ENCODE data around the gene SPACA5B.
"Not testable (repeated sequence)": the region's sequence is repeated elsewhere in the genome, so short reads cannot be mapped to it uniquely, and the experiment has no call there.

The SPACA5B gene

GRCh38 chrX:48130326-48130725 lies at the start of gene SPACA5B:
Gene SPACA5B (plus strand): TSS chrX:48130626. CDS start chrX:48130688, 62 bp downstream.
- not testable (repeated sequence) for DNase-seq

DNA sequence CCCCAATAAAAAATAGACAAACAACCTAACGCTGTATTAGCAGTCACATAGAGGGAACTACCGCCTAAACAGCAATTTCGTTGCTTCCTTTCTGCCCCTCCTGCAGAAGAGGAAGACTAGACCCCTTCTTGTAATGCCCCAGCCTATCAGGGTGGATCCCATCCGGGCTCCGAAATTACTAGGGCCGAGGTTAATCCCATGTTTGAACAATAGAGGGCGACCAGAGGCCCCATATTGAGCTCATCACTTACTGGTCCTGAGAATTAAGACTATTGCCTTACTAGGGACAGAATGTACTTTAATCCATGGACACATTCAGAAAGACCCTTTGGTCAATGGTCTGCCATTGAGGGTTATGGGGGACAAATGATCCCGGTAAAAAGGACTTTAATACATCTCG lies 47.2 kb upstream of the SPACA5B start:
- peak in 1 of 2 experiments; percentile 29 for DNase-seq

GRCh38 chrX:48083706-48084105 lies 46.7 kb upstream of the SPACA5B start:
- DNase-seq = no peak

DNA sequence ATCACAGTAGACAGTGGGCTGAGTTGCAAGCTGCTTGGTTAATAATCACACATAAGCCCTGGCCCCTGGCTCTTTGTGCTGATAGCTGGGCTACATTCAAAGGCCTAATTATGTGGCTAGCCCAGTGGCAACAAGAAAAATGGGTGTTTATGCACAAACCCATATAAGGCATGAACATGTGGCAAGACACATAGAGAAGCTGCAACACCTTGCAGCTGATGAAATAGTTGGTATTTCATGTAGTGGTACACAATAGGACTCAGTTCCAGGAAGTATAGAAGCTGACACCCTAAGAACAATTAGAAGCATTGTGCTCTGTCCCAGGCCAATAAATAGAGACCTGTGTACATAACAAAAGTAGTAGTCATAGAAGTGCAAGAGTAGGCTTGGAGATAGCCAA lies 44.3 kb upstream of the SPACA5B start:
- DNase-seq = no peak

GRCh38 chrX:48090123-48090522 lies 40.3 kb upstream of the SPACA5B start:
- DNase-seq = no peak

DNA sequence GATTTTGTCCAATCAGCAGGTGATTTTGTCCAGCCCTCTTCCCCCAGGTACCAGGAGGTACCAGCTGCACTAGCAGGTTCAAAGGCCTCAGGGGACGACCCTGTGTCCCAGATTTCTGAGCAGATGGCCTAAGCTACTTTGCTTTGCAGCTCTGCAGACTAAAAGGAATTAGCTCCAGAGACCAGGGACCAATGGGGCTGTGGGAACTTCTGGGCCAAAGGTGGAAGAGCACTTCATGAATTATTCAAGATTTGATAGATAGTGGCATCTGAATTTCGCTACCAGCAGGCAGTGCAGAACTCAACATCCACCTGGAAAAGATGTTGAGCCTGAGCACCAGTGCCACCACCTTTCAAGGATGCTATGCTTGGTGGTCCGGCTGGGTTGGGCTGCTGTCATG lies 37.9 kb upstream of the SPACA5B start:
- not testable (repeated sequence) for DNase-seq

- no peak for DNase-seq
Measured at GRCh38 chrX:48101443-48101842, 29.0 kb upstream of the SPACA5B start.

DNA sequence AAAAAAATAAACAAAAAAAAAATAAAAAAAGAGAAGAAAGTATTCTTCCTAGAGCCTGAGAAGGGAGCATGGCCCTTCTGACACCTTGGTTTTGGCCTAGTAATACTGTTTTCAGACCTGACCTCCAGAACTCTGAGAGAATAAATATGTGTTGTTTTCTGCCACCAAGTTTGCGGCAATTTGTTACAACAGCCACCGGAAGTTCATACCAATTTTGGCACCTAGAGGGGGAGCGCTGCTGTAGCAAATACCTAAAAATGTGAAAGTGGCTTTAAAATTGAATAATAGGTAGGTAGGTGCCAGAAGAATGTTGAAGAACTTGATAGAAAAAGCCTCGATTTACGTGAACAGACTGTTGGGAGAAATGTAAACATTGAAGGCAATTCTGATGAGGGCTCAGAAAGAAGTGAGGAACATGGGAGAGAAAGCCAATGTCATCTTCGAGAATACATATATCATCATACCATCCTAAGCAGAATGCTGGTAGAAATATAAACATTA lies 27.5 kb upstream of the SPACA5B start:
- DNase-seq = no peak

DNA sequence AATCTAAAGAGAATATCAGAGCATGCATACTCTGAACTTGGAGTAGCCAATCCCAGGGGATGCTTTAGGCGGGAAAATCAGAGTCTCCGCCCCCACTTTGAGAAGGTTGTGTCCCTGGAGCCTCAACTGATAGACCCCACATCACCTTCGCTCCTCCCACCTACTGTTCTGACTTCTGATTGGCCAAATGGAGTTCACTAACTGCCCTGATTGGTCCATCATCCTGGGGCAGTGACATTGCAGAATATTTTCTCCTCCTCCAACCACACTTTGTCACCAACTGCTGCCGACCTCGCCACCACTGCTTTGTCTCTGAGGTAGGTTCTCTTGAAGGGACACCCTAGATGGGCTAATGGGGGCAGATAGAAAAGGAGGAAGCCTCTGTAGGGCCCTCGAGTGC lies 22.7 kb upstream of the SPACA5B start:
- DNase-seq = peak in 1 of 2 experiments; percentile 27

DNA sequence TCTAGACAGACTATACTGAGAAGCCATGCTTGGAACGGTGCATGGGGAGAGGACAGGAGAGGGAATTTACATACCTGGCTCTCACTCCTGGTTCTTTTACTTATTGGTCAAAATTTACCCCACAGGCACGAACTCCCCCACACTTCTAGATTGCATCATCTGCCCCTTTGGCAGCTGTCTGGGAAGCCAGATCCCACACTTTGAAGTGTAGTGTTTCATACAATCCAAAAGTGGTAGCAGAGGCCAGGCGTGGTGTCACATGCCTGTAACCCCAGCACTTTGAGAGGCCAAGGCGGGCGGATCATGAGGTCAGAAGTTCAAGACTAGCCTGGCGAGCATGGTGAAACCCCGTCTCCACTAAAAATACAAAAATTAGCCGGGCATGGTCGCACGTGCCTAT lies 5.1 kb upstream of the SPACA5B start:
- not testable (repeated sequence) for DNase-seq

DNA sequence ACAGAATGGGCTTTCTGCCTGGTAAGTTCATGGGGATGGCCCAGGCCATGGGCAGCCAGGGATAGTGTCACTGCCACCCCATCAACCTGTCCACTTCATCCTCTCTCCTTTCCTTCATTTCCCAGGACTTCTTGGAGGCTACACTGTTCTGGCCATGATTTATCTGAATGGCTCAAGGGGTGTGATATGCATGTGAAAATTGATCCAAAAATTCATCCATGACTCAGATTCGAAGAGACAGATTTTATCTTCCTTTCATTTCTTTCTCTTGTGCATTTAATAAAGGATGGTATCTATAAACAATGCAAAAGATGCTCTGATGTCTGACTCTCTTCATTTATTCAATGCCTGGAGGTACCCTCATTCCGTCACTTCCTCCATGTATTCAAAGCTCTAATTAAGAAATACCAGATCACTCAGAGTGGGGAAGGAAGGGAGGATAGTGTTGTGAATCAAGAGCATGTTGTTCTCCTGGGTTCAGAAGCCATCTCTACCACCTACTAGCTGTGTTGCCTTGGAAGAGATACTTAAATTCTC lies 1.9 kb downstream of the SPACA5B start:
- not testable (repeated sequence) for DNase-seq

GRCh38 chrX:48139076-48139475 lies 8.7 kb downstream of the SPACA5B start:
- not testable (repeated sequence) for DNase-seq

DNA sequence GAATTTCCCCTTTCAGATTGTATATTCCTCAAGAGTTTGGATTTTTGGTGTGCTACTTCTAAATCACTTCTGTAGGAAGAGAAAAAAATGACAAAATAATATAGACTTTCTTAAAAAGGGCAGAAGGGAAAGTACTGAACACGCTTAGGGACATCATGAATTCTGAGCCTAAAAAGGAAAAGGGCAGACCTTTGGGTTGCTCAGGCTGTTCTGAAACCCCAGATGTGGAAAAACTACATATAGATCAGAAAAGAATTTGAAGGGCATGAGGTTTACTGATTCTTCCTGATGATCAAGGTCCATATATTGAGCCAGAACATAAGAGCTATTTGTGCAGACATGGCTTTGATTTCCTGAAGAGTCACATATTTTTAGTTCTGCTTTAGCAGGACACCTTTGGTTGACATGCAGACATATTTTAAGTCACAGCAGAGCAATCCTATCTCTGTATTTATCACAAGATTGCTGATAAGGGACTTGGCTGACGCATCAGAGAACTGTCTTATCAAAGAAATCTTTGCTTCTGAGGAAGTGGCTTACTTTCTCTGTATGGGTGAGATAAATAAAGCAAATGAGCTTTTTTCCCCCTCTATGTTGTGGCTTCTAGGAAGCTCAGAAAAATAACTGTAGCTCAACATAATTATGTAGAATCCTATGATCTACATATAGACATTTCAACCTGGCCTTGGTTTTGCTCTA lies 11.5 kb downstream of the SPACA5B start:
- DNase-seq = not testable (repeated sequence)

DNA sequence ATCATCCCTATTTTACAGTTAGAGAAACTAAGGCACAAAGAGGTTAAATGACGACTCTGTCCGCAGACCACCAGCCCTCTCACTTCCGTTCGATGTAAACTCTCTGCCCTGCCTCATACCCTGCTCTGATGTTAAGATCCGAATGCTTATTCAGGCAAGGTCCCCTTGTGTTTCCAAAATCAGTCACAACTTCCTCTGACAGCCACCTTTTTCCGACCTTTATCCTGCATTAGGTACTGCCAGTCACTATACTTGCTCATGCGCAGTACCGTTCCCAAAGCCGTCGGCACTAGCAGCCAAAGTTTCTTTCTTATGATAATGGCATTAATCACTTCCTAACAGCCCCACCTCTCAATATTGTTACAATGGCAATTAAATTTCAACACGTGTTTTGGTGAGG lies 12.3 kb downstream of the SPACA5B start:
- DNase-seq = not testable (repeated sequence)

DNA sequence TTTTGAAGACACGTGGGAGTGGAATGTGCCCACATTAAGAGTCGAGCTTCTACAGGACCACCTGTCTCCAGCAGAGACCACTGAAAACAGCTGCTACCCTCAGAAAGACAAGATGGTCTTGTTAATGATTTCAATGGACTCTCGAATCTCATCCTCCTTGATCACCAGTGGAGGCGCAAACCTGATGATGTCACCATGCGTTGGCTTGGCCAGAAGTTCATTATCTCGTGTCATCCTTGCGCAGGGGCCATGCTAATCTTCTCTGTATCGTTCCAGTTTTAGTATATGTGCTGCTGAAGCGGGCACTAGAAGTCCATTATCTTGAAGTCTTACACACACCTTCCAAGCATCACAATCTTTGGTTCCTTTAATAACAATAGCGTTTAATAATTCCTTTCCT lies 23.3 kb downstream of the SPACA5B start:
- DNase-seq = no peak

DNA sequence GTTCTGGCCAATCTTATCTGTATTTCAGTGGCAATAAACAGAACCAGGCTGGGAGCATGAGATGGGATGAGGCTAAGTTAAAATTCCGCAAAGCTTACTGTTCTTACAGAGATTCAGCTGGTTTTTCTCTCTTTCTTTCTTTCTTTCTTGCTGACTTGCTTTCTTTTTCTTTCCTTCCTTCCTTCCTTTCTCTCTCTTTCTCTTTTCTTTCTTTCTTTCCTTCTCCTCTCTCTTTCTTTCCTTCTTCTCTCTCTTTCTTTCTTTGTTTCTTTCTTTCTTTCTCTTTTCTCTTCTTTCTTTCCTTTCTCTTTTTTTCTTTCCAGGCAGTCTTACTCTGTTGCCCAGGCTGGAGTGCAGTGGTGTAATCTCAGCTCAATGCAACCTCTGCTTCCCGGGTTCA lies 24.4 kb downstream of the SPACA5B start:
- no peak for DNase-seq

GRCh38 chrX:48156014-48156413 lies 25.6 kb downstream of the SPACA5B start:
- no peak for DNase-seq

DNA sequence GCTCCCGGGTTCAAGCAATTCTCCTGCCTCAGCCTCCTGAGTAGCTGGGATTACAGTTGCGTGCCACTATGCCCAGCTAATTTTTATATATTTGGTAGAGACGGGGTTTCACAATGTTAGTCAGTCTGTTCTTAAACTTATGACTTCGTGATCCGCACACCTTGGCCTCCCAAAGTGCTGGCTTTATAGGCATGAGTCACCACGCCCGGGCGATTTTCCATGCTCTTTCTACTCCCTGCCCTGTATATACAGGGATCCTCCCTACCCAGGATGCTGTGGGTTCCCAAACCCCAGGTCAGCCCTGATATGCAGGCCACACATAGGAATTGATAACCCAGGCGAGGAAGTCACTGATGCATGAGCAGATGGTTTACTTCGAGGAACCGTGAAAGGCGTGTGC lies 34.8 kb downstream of the SPACA5B start:
- DNase-seq = no peak

- DNase-seq = not testable (repeated sequence)
Measured at GRCh38 chrX:48166322-48166721, 35.9 kb downstream of the SPACA5B start.

GRCh38 chrX:48179691-48180090 lies 49.3 kb downstream of the SPACA5B start:
- DNase-seq = no peak

- DNase-seq = no peak
Measured at GRCh38 chrX:48180811-48181210, 50.4 kb downstream of the SPACA5B start.

DNA sequence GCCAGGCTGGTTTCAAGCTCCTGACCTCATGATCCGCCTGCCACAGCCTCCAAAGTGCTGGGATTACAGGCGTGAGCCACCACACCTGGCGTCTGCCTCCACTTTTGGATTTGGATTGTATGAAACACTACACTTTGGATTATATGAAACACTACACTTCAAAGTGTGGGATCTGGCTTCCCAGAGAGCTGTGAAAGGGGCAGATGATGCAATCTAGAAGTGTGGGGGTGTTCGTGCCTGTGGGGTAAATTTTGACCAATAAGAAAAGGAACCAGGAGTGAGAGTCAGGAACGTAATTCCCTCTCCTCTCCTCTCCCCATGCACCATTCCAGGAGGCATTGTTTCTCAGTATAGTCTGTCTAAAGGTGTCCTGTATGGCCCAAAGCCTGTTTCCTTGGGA lies 51.5 kb downstream of the SPACA5B start:
- DNase-seq = not testable (repeated sequence)

Data from NCI-H446 (cell line).